Activated CD4-positive, alpha-beta T cell treated with anti-CD3 and anti-CD28 coated beads, Interleukin-2, amount 50 U/mL, for 24 hours (primary cell): Measurements from ENCODE around the gene PLA2G2F.
"Not testable (repeated sequence)": the region's sequence is repeated elsewhere in the genome, so short reads cannot be mapped to it uniquely, and the experiment has no call there.

Experiments used
- DNase-seq, 2 donors: peaks; one replicate each; pipeline ENCODE4 v3.0.0-alpha.2; 2020; ENCODE audit warnings: low read depth in 1 of 2, low spot score in 1 of 2

PLA2G2F gene

GRCh38 chr1:20112279-20113000, 26.7 kb upstream of the PLA2G2F start:
- no peak for DNase-seq

- DNase-seq, result no peak
Observed at GRCh38 chr1:20114021-20114648, 25.0 kb upstream of the PLA2G2F start.

GRCh38 chr1:20115479-20115878, 23.6 kb upstream of the PLA2G2F start:
- DNase-seq, result no peak

- DNase-seq, result no peak
Observed at GRCh38 chr1:20115916-20116315, 23.2 kb upstream of the PLA2G2F start.

GRCh38 chr1:20117236-20117635, 21.9 kb upstream of the PLA2G2F start:
- no peak for DNase-seq

- no peak for DNase-seq
Observed at GRCh38 chr1:20119347-20119746, 19.8 kb upstream of the PLA2G2F start, which contains the start of gene PLA2G2D. PLA2G2D (minus strand) TSS chr1:20119536; CDS start chr1:20119498, 38 bp downstream.

- DNase-seq, result no peak
Observed at GRCh38 chr1:20120796-20121195, 18.3 kb upstream of the PLA2G2F start.

- no peak for DNase-seq
Observed at GRCh38 chr1:20123722-20124455, 15.2 kb upstream of the PLA2G2F start.

GRCh38 chr1:20124456-20125057, 14.6 kb upstream of the PLA2G2F start:
- DNase-seq, result no peak

GRCh38 chr1:20125100-20125499, 14.0 kb upstream of the PLA2G2F start:
- DNase-seq, result no peak

GRCh38 chr1:20126041-20126805, 12.9 kb upstream of the PLA2G2F start:
- no peak for DNase-seq

GRCh38 chr1:20126806-20127440, 12.2 kb upstream of the PLA2G2F start:
- no peak for DNase-seq

- not testable (repeated sequence) for DNase-seq
Observed at GRCh38 chr1:20130518-20130917, 8.6 kb upstream of the PLA2G2F start.

GRCh38 chr1:20134995-20135394, 4.1 kb upstream of the PLA2G2F start:
- no peak for DNase-seq

- no peak for DNase-seq
Observed at GRCh38 chr1:20136249-20136648, 2.9 kb upstream of the PLA2G2F start.

- no peak for DNase-seq
Observed at GRCh38 chr1:20137055-20137454, 2.1 kb upstream of the PLA2G2F start.

GRCh38 chr1:20137604-20138003, 1.5 kb upstream of the PLA2G2F start:
- DNase-seq, result no peak

- DNase-seq, result no peak
Observed at GRCh38 chr1:20138346-20138745, 777 bp upstream of the PLA2G2F start.

- DNase-seq, result no peak
Observed at GRCh38 chr1:20139776-20140612, 871 bp downstream of the PLA2G2F start.

- DNase-seq, result no peak
Observed at GRCh38 chr1:20141001-20141400, 1.9 kb downstream of the PLA2G2F start.
